PC-3 (cell line): ENCODE results near the gene FARS2. TPM values are rescaled to one million over a fixed set of nuclear protein-coding genes. Genes with fewer than 3 reads are reported as not detected.

ENCODE experiments used
- ATAC-seq: fragments of 200-7000 bp; cut with Tn5 transposase; 2 replicates; pipeline ENCODE4 v1.9.1; 2020; ENCODE audit warnings: mild to moderate bottlenecking, moderate library complexity
- BruUV-seq: library from RNA; stranded (reverse); fragments of 400-500 nt; replicated peaks from 2 replicates; lab custom pipeline; 2021; lab: Mats Ljungman, UMichigan
- CTCF ChIA-PET: fragments of 300-600 bp; sonication (Branson Sonifier 250); formaldehyde crosslinking; loops from one replicate; lab custom pipeline; 2022; ENCODE audit warnings: antibody characterized with exemption; lab: Charles Lee
- POLR2A ChIA-PET: fragments of 300-600 bp; sonication (Branson Sonifier 250); formaldehyde crosslinking; loops from one replicate; lab custom pipeline; 2022; ENCODE audit warnings: antibody characterized with exemption; ENCODE audit not compliant: unreplicated experiment; lab: Charles Lee
- DNase-seq: peaks from one replicate; pipeline ENCODE4 v3.0.0-alpha.2; 2015
- H2AFZ ChIP-seq: fragments of 300-600 bp; sonication (generic); 2 replicates; pipeline ENCODE4 v1.6.0; 2016; ENCODE audit warnings: antibody characterized with exemption, low read length
- H3F3A ChIP-seq: fragments of 300-600 bp; sonication (generic); one replicate; pipeline ENCODE4 v1.6.0; 2017; ENCODE audit warnings: antibody characterized with exemption, low read length, control low read depth, mild to moderate bottlenecking; ENCODE audit not compliant: unreplicated experiment
- H3K27ac ChIP-seq: fragments of 300-600 bp; sonication (generic); 2 replicates; pipeline ENCODE4 v1.5.1; 2016; ENCODE audit warnings: mild to moderate bottlenecking, low read length
- H3K27me3 ChIP-seq: fragments of 300-600 bp; sonication (generic); 2 replicates; pipeline ENCODE4 v1.6.1; 2016; ENCODE audit warnings: low read length, mixed read lengths
- H3K36me3 ChIP-seq: fragments of 300-600 bp; sonication (generic); 2 replicates; pipeline ENCODE4 v1.6.1; 2016; ENCODE audit warnings: low read depth, mixed run types, low read length, mixed read lengths
- H3K4me1 ChIP-seq: fragments of 300-600 bp; sonication (generic); 2 replicates; pipeline ENCODE4 v1.5.1; 2016; ENCODE audit warnings: low read length; ENCODE audit not compliant: insufficient read depth
- H3K4me2 ChIP-seq: fragments of 300-600 bp; sonication (generic); 2 replicates; pipeline ENCODE4 v1.6.0; 2016; ENCODE audit warnings: low read length
- H3K4me3 ChIP-seq: fragments of 300-600 bp; sonication (generic); 2 replicates; pipeline ENCODE4 v1.5.1; 2016; ENCODE audit warnings: mild to moderate bottlenecking, low read length, mixed read lengths
- H3K79me2 ChIP-seq: fragments of 300-600 bp; sonication (generic); 2 replicates; pipeline ENCODE4 v1.6.1; 2017; ENCODE audit warnings: low read length, mixed read lengths
- H3K9ac ChIP-seq: fragments of 300-600 bp; sonication (generic); 2 replicates; pipeline ENCODE4 v1.6.0; 2016; ENCODE audit warnings: mild to moderate bottlenecking, low read length
- H3K9me2 ChIP-seq: fragments of 300-600 bp; sonication (generic); replicated peaks from 2 replicates; pipeline ENCODE4 v1.6.1; 2016; ENCODE audit warnings: mixed run types, low read length, mixed read lengths
- H3K9me3 ChIP-seq: fragments of 300-600 bp; sonication (generic); 2 replicates; pipeline ENCODE4 v1.6.1; 2016; ENCODE audit warnings: low read length, mixed read lengths
- H4K20me1 ChIP-seq: fragments of 300-600 bp; sonication (generic); 2 replicates; pipeline ENCODE4 v1.6.1; 2016; ENCODE audit warnings: low read length, mixed read lengths
- CTCF ChIP-seq: fragments of 300-600 bp; sonication (generic); conservative IDR thresholded peaks from 2 replicates; pipeline ENCODE4 v1.5.1; 2017; ENCODE audit warnings: antibody characterized with exemption, low read depth, mild to moderate bottlenecking, low read length
- EZH2 ChIP-seq: fragments of 300-600 bp; sonication (generic); IDR thresholded peaks from one replicate; pipeline ENCODE4 v1.6.1; 2017; ENCODE audit warnings: antibody characterized with exemption, mild to moderate bottlenecking, low read length; ENCODE audit not compliant: unreplicated experiment
- EZH2phosphoT487 ChIP-seq: fragments of 300-600 bp; sonication (generic); IDR thresholded peaks from 2 replicates; pipeline ENCODE4 v1.6.1; 2018; ENCODE audit warnings: mild to moderate bottlenecking, antibody characterized with exemption, low read length, borderline replicate concordance
- intact Hi-C: fragments of 100-400 bp; cut with micrococcal nuclease; formaldehyde crosslinking; loops from 2 replicates; pipeline ENCODE4 v1.9.0; 2023
- total RNA-seq: library from RNA; depleted of rRNA; stranded (reverse); fragments of >200 nt; gene quantifications from 2 replicates; pipeline ENCODE4 v1.2.3, GENCODE V29; 2014

Gene FARS2
- total RNA-seq, 1 experiment from 2014 or later, result 23.0 TPM

GRCh38 chr6:5726976-5727718 lies 465.8 kb downstream of the FARS2 start:
- no TSS peak for BruUV-seq
- no peak overlapping the region for H3K27ac ChIP-seq
- no peaks in the 10 kb centered on the region for H3K27me3 ChIP-seq
- no peak overlapping the region for H3K4me3 ChIP-seq
- H3K79me2 ChIP-seq, result no peaks in the 10 kb centered on the region
- intact Hi-C loops, result no loop called here
- ATAC-seq (no peak), DNase-seq (no peak)
- TF ChIP-seq CTCF, result no peak
- no peak for TF ChIP-seq EZH2
- TF ChIP-seq EZH2phosphoT487, result no peak
- no peaks in the 10 kb centered on the region for H3K9me3 ChIP-seq
- peaks cover 15% of the 10 kb centered on the region for H3K4me1 ChIP-seq
- H3F3A ChIP-seq, result no peaks in the 10 kb centered on the region
- POLR2A ChIA-PET, result no interaction called here
- H4K20me1 ChIP-seq, result no peaks in the 10 kb centered on the region
- H3K4me2 ChIP-seq, result no peak overlapping the region
- H3K9ac ChIP-seq, result no peak overlapping the region
- no peaks in the 10 kb centered on the region for H3K9me2 ChIP-seq
- CTCF ChIA-PET, result no interaction called here
- H3K36me3 ChIP-seq, result no peaks in the 10 kb centered on the region
- H2AFZ ChIP-seq, result no peak overlapping the region

- Histone ChIP-seq H3K27ac (peak overlapping the region; percentile 51), H3F3A (no peaks in the 10 kb centered on the region), H3K4me3 (no peak overlapping the region), H3K27me3 (no peaks in the 10 kb centered on the region), H3K36me3 (no peaks in the 10 kb centered on the region), H3K4me2 (0 out of 2 replicates have a peak overlapping the region, but pooled peaks have one; percentile 33), H3K9ac (no peak overlapping the region), H3K9me3 (no peaks in the 10 kb centered on the region), H3K4me1 (peaks cover 15% of the 10 kb centered on the region), H3K79me2 (no peaks in the 10 kb centered on the region), H2AFZ (no peak overlapping the region), H3K9me2 (no peaks in the 10 kb centered on the region), H4K20me1 (no peaks in the 10 kb centered on the region)
- intact Hi-C loops, result no loop called here
- TF ChIP-seq EZH2 (no peak), CTCF (no peak), EZH2phosphoT487 (no peak)
- ATAC-seq (no peak; the same call in 1 of the 2 replicates), DNase-seq (no peak)
- BruUV-seq, result no TSS peak
- POLR2A ChIA-PET, result no interaction called here
- CTCF ChIA-PET, result interaction anchor here (0.6 kb wide), 1 partner anchor 257 kb away, joined by 3 read pairs; no protein-coding TSS in a partner anchor
Observed at GRCh38 chr6:5728351-5729079, 467.2 kb downstream of the FARS2 start.
